ENCODE data around the gene ASXL1.
A peak's percentile ranks its signal among the peaks of the same experiment; 100 is the strongest.

DNA sequence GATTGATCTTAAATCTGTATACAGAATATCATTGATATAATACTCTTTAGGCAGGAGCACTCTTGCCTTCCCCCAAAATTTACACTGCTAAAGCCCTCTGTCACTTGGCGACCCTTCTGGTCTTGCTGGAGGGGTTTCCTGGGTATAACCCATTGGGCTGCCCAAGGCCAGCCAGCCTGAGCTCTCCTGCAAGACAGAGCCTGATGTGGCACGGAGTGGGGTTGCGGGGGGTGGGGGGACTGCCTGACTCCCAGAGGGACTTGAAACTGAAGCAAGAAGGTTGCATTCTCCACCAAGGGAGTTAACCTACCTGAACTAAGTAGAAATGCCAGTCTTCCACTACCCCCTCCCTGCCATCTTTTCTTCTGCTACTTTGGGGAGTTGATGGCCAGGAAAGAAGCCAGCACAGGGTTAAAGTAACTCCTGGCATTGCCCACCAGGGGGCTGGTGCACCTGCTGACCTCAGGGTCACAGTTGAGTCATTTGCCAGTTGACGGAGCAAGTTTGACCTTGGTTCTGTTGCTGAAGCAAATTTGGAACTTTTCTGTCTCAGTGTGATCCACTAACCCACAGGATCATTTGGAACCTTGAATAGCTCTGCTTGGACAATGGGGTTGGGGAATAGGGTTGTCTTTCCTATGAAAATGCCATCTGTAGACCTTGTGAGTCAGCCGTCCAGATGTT, 79.4 kb downstream of the ASXL1 start:
- TF ChIP-seq CTCF (IDR thresholded peaks at IDR 0.05 in 8 of 11, conservative IDR thresholded peaks at IDR 0.05 in 3 of 11): peak in 3 of 11 experiments; percentile 24 to 40 (median 26)
- TF ChIP-seq POLR2AphosphoS5 (IDR thresholded peaks at IDR 0.05): no peak
